Stimulated activated CD4-positive, alpha-beta T cell treated with anti-CD3 and anti-CD28 coated beads, Interleukin-12 subunit alpha, Interleukin-12 subunit beta, amount 100 ng/mL, for 24 hours (primary cell): ENCODE data around the gene BBS4.
"Not testable (repeated sequence)": the region's sequence is repeated elsewhere in the genome, so short reads cannot be mapped to it uniquely, and the experiment has no call there.

Experiments
- DNase-seq, 2 experiments: peaks; one replicate each; pipeline ENCODE4 v3.0.0-alpha.2; 2020; ENCODE audit warnings: low read depth in 2 of 2

BBS4 gene

GRCh38 chr15:72685925-72686794 is at the start of gene BBS4, which contains the start of gene HIGD2B:
Gene BBS4, plus strand, starts transcription at chr15:72686207. Its CDS starts 21 bp downstream, at chr15:72686228.
Gene HIGD2B, minus strand, starts transcription at chr15:72686182. Its CDS starts 9,808 bp downstream, at chr15:72676374.
- peak; percentile 78 to 81 for DNase-seq

- peak; percentile 43 to 58 for DNase-seq
Measured at GRCh38 chr15:72636519-72637282, 49.3 kb upstream of the BBS4 start.

GRCh38 chr15:72639759-72640483 is 46.1 kb upstream of the BBS4 start:
- DNase-seq = not testable (repeated sequence)

- DNase-seq = not testable (repeated sequence)
Measured at GRCh38 chr15:72642271-72642670, 43.7 kb upstream of the BBS4 start.

GRCh38 chr15:72648631-72649253 is 37.3 kb upstream of the BBS4 start:
- not testable (repeated sequence) for DNase-seq

GRCh38 chr15:72654397-72654796 is 31.6 kb upstream of the BBS4 start, which contains the start of gene GOLGA6B:
Gene GOLGA6B, plus strand, starts transcription at chr15:72654697. Its CDS starts 41 bp downstream, at chr15:72654738.
- DNase-seq = not testable (repeated sequence)

- DNase-seq = not testable (repeated sequence)
Measured at GRCh38 chr15:72656014-72656413, 30.0 kb upstream of the BBS4 start.

- DNase-seq = not testable (repeated sequence)
Measured at GRCh38 chr15:72661081-72661480, 24.9 kb upstream of the BBS4 start.

GRCh38 chr15:72663931-72664330 is 22.1 kb upstream of the BBS4 start:
- not testable (repeated sequence) for DNase-seq

GRCh38 chr15:72665706-72666105 is 20.3 kb upstream of the BBS4 start:
- DNase-seq = not testable (repeated sequence)

- DNase-seq = not testable (repeated sequence)
Measured at GRCh38 chr15:72669803-72670202, 16.2 kb upstream of the BBS4 start.

GRCh38 chr15:72670656-72671352 is 15.2 kb upstream of the BBS4 start:
- peak; percentile 32 to 73 for DNase-seq

- no peak for DNase-seq
Measured at GRCh38 chr15:72671525-72671924, 14.5 kb upstream of the BBS4 start.

GRCh38 chr15:72676838-72677237 is 9.2 kb upstream of the BBS4 start:
- DNase-seq = no peak

GRCh38 chr15:72680931-72681330 is 5.1 kb upstream of the BBS4 start:
- DNase-seq = no peak

GRCh38 chr15:72682772-72683171 is 3.2 kb upstream of the BBS4 start:
- DNase-seq = no peak

GRCh38 chr15:72685301-72685924 is 594 bp upstream of the BBS4 start:
- DNase-seq = no peak

GRCh38 chr15:72688697-72689096 is 2.7 kb downstream of the BBS4 start:
- DNase-seq = no peak

GRCh38 chr15:72690938-72691337 is 4.9 kb downstream of the BBS4 start:
- no peak for DNase-seq

- no peak for DNase-seq
Measured at GRCh38 chr15:72698938-72699337, 12.9 kb downstream of the BBS4 start.
